ENCODE data around the gene IDH3B.
"Not testable (repeated sequence)": the region's sequence is repeated elsewhere in the genome, so short reads cannot be mapped to it uniquely, and the experiment has no call there.

IDH3B gene

GRCh38 chr20:2697768-2698167 lies 33.8 kb upstream of the IDH3B start:
- peaks cover 0 to 38% (median 8%) of the 10 kb centered on the region in 11 experiments; a peak in 9 of 22 replicates for H4K20me1 ChIP-seq

DNA sequence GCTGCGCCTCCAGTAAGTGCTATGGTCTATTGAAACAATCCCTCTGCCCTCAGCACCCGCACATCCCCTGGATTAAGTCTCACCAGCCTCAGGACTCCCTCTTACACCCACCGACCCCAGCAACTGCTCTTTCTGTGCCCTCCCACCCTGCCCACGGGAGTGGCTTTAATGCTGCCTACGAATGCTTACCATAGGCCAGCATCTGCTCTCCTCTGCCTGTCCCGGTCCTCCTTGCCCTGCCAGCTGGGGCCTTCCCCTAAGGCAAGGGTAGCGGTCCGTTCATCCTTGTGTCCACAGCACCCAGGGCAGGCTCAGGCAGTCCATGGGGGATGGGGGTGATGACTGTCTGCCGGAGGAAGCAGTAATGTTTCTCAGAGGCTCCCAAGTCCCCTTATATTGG lies 32.6 kb upstream of the IDH3B start:
- peaks cover 11 to 31% (median 23%) of the 10 kb centered on the region in 11 experiments; a peak in 21 of 22 replicates for H3K27me3 ChIP-seq
- no peak for TF ChIP-seq Cebpa-rat (IDR thresholded peaks at IDR 0.05)

More at GRCh38 chr20:2697768-2698167, 33.8 kb upstream of the IDH3B start:
- TF ChIP-seq Cebpa-rat (IDR thresholded peaks at IDR 0.05) = no peak
- H3K4me1 ChIP-seq = peaks cover 0 to 51% (median 43%) of the 10 kb centered on the region in 10 experiments; a peak in 19 of 20 replicates
- no peaks in the 10 kb centered on the region for H3K36me3 ChIP-seq
- peak overlapping the region in 1 of 11 experiments; percentile 41; a peak in 2 of 22 replicates for H3K9ac ChIP-seq
- H3K27me3 ChIP-seq = peaks cover 11 to 23% (median 15%) of the 10 kb centered on the region in 11 experiments; a peak in 21 of 22 replicates
- no peaks in the 10 kb centered on the region for H3K9me3 ChIP-seq (replicated peaks in 1 of 11)
- H3K27ac ChIP-seq = no peak overlapping the region
- peak overlapping the region in 6 of 11 experiments; percentile 21 to 43 (median 31); a peak in 11 of 22 replicates for H3K4me2 ChIP-seq
- no peak overlapping the region for H3K4me3 ChIP-seq

DNA sequence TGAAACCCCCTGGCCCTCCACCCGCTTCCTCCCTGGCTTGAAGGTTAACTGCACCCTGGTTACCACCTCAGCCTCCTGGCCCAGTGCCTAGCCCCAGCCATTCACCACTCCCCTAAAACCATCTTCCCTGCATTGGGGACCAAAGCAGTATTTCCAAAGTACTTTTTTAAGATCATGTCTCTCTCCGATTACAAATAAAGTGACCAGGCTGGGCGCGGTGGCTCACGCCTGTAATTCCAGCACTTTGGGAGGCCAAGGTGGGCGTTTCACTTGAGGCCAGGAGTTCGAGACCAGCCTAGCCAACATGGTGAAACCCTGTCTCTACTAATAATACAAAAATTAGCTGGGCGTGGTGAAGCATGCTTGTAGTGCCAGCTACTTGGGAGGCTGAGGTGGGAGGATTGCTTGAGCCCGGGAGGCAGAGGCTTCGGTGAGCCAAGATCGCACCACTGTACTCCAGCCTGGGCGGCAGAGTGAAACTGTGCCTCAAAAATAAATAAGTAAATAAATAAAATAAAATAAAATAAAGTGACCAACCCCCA lies 32.0 kb upstream of the IDH3B start:
- not testable (repeated sequence) for H3K9ac ChIP-seq, H3K27ac ChIP-seq
- peak overlapping the region in 9 of 11 experiments; percentile 57 to 88 (median 77); a peak in 17 of 22 replicates for H3K4me2 ChIP-seq

More for the DNA sequence above, 32.6 kb upstream of the IDH3B start:
- peak overlapping the region in 1 of 11 experiments; percentile 15; a peak in 2 of 22 replicates for H3K4me2 ChIP-seq
- H3K36me3 ChIP-seq = no peaks in the 10 kb centered on the region
- no peak overlapping the region for H3K4me3 ChIP-seq
- peaks cover 0 to 58% (median 50%) of the 10 kb centered on the region in 10 experiments; a peak in 19 of 20 replicates for H3K4me1 ChIP-seq
- H3K27ac ChIP-seq = no peak overlapping the region
- no peak overlapping the region for H3K9ac ChIP-seq
- H3K9me3 ChIP-seq (replicated peaks in 1 of 11) = no peaks in the 10 kb centered on the region
- H4K20me1 ChIP-seq = peaks cover 0 to 38% (median 8%) of the 10 kb centered on the region in 11 experiments; a peak in 9 of 22 replicates

GRCh38 chr20:2695206-2695983 lies 31.4 kb upstream of the IDH3B start:
- Histone ChIP-seq H3K36me3 (no peaks in the 10 kb centered on the region), H3K27ac (no peak overlapping the region), H3K9me3 (replicated peaks in 1 of 11) (no peaks in the 10 kb centered on the region), H3K9ac (no peak overlapping the region; a peak in 2 of 22 replicates), H3K4me1 (peaks cover 0 to 70% (median 56%) of the 10 kb centered on the region in 10 experiments; a peak in 19 of 20 replicates), H3K27me3 (peaks cover 11 to 41% (median 29%) of the 10 kb centered on the region in 11 experiments; a peak in 21 of 22 replicates), H3K4me3 (no peak overlapping the region), H3K4me2 (peak overlapping the region in 9 of 11 experiments; percentile 57 to 88 (median 77); a peak in 19 of 22 replicates), H4K20me1 (peaks cover 0 to 38% (median 8%) of the 10 kb centered on the region in 11 experiments; a peak in 9 of 22 replicates)
- TF ChIP-seq Cebpa-rat (IDR thresholded peaks at IDR 0.05) = no peak

More for the DNA sequence above, 32.0 kb upstream of the IDH3B start:
- Histone ChIP-seq H3K4me1 (peaks cover 0 to 64% (median 52%) of the 10 kb centered on the region in 10 experiments; a peak in 19 of 20 replicates), H4K20me1 (peaks cover 0 to 38% (median 8%) of the 10 kb centered on the region in 11 experiments; a peak in 9 of 22 replicates), H3K27me3 (peaks cover 11 to 37% (median 29%) of the 10 kb centered on the region in 11 experiments; a peak in 21 of 22 replicates)
- H3K9me3 ChIP-seq (replicated peaks in 1 of 11); H3K36me3 ChIP-seq; H3K4me3 ChIP-seq: not testable (repeated sequence)

GRCh38 chr20:2694519-2694918 lies 30.5 kb upstream of the IDH3B start:
- Histone ChIP-seq H3K27ac (no peak overlapping the region), H3K9me3 (replicated peaks in 1 of 11) (no peaks in the 10 kb centered on the region), H3K27me3 (peaks cover 11 to 41% (median 29%) of the 10 kb centered on the region in 11 experiments; a peak in 21 of 22 replicates), H3K4me2 (peak overlapping the region in 9 of 11 experiments; percentile 57 to 88 (median 77); a peak in 18 of 22 replicates), H3K4me3 (no peak overlapping the region), H3K36me3 (no peaks in the 10 kb centered on the region), H3K4me1 (peaks cover 0 to 72% (median 58%) of the 10 kb centered on the region in 10 experiments; a peak in 19 of 20 replicates), H3K9ac (no peak overlapping the region), H4K20me1 (peaks cover 0 to 38% (median 8%) of the 10 kb centered on the region in 11 experiments; a peak in 9 of 22 replicates)
- no peak for TF ChIP-seq Cebpa-rat (IDR thresholded peaks at IDR 0.05)

DNA sequence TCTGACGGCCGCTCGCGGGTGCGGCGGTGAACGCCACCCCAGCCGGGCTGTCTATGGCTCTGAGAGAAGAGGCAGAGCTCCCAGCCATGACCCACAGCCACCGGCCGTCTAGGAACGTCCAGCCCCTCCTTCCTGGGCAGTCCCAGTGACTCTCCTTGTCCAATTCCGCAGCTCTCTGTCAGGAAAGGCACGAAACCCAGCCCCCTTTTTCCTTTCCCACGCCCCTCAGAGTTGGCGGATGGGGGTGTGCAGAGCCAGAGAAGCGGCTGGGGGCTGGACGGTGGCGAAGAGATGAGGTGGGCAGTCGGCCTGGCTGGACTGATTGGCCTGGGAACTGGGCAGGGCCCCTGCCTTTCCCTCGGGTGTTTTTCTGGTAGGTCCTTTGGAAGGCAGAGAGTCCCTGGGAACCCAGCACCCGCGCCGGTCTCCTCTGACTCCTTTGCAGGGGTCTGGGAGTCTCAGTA lies 30.0 kb upstream of the IDH3B start:
- Histone ChIP-seq H3K4me1 (peaks cover 0 to 72% (median 58%) of the 10 kb centered on the region in 10 experiments; a peak in 19 of 20 replicates), H3K27me3 (peaks cover 11 to 41% (median 29%) of the 10 kb centered on the region in 11 experiments; a peak in 21 of 22 replicates), H3K36me3 (no peaks in the 10 kb centered on the region), H3K9me3 (replicated peaks in 1 of 11) (no peaks in the 10 kb centered on the region), H4K20me1 (peaks cover 0 to 37% (median 8%) of the 10 kb centered on the region in 11 experiments; a peak in 9 of 22 replicates), H3K4me2 (peak overlapping the region in 10 of 11 experiments; percentile 57 to 88 (median 78); a peak in 20 of 22 replicates), H3K27ac (no peak overlapping the region), H3K4me3 (peak overlapping the region in 3 of 10 experiments; percentile 70 to 77 (median 71); a peak in 7 of 20 replicates), H3K9ac (peak overlapping the region in 2 of 11 experiments; percentile 15 to 19; a peak in 2 of 22 replicates)
- no peak for TF ChIP-seq Cebpa-rat (IDR thresholded peaks at IDR 0.05)

GRCh38 chr20:2693286-2694007 lies 29.4 kb upstream of the IDH3B start:
- H3K4me2 ChIP-seq = peak overlapping the region; percentile 57 to 90 (median 80)
- peaks cover 11 to 41% (median 29%) of the 10 kb centered on the region in 11 experiments; a peak in 21 of 22 replicates for H3K27me3 ChIP-seq
- no peaks in the 10 kb centered on the region for H3K9me3 ChIP-seq (replicated peaks in 1 of 11)
- no peaks in the 10 kb centered on the region for H3K36me3 ChIP-seq
- no peak overlapping the region; a peak in 1 of 22 replicates for H3K27ac ChIP-seq
- TF ChIP-seq Cebpa-rat (IDR thresholded peaks at IDR 0.05) = no peak
- peak overlapping the region; percentile 59 to 77 (median 67) for H3K4me3 ChIP-seq
- H4K20me1 ChIP-seq = peaks cover 0 to 31% (median 8%) of the 10 kb centered on the region in 11 experiments; a peak in 9 of 22 replicates
- H3K4me1 ChIP-seq = peaks cover 0 to 68% (median 56%) of the 10 kb centered on the region in 10 experiments; a peak in 19 of 20 replicates
- peak overlapping the region in 9 of 11 experiments; percentile 15 to 84 (median 51); a peak in 16 of 22 replicates for H3K9ac ChIP-seq

GRCh38 chr20:2692886-2693285 lies 28.9 kb upstream of the IDH3B start:
- Histone ChIP-seq H3K36me3 (no peaks in the 10 kb centered on the region), H3K27ac (peak overlapping the region in 9 of 11 experiments; percentile 32 to 70 (median 64); a peak in 12 of 22 replicates), H3K4me2 (peak overlapping the region; percentile 63 to 90 (median 83); a peak in 21 of 22 replicates), H3K9ac (peak overlapping the region; percentile 60 to 84 (median 73); a peak in 20 of 22 replicates), H3K9me3 (replicated peaks in 1 of 11) (no peaks in the 10 kb centered on the region), H4K20me1 (peaks cover 0 to 27% (median 8%) of the 10 kb centered on the region in 11 experiments; a peak in 9 of 22 replicates), H3K4me3 (peak overlapping the region; percentile 59 to 77 (median 67)), H3K4me1 (peaks cover 4 to 68% (median 56%) of the 10 kb centered on the region in 10 experiments; a peak in 19 of 20 replicates), H3K27me3 (peaks cover 11 to 41% (median 29%) of the 10 kb centered on the region in 11 experiments; a peak in 21 of 22 replicates)
- no peak for TF ChIP-seq Cebpa-rat (IDR thresholded peaks at IDR 0.05)
